ENCODE measurements around the gene KCTD16.

The KCTD16 gene

DNA sequence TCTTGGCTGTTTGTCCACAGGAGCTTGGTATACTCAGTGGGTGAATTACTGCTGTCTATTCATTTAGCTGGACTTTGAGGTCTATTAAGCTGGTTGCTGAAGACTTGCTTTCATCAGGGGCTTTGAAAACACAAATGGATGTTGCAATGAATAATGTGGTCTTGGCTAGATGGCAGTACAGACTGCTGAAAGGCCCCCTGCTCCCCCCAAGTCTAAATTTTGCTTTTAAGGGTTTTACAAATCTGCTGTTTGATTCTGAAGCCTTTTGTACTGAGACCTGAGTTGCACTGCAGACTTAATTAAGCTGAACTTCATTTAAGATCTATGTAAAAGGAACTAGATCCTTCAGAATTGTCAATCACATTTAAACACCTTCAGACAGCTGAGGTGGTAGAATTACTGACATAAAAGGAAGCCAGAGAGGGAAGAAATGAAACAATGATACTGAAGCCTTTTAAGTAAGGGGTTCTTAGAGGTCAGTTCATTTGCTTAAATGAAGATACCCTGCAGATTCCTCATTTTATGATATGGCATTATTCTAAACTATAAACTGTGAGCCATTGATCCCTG lies 37.3 kb downstream of the KCTD16 start:
- no peak for DNase-seq (ENCODE audit: low read depth in 3 of 3)

- DNase-seq (ENCODE audit: low read depth in 3 of 3) = no peak
These were observed 38.7 kb downstream of the KCTD16 start for GRCh38 chr5:144209361-144209760.

DNA sequence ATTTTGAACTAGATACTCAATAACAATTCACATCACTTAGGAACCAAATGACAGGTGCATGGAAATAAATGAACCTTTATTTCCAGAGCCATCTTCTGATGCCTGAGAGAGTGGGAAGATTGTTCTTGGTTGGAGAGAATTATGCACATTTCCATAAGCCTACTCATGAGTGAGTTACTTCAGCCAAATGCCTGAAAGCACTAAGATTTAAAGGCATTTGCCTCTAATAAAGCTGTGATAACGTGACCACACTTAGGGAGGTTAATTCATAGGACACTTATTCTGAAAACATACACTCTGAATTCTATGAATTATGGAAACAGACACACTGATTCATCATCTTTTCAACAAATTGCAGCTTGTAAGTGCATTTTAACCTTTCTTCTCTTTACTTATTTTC lies 40.0 kb downstream of the KCTD16 start:
- no peak for DNase-seq (ENCODE audit: low read depth in 3 of 3)

- DNase-seq (ENCODE audit: low read depth in 3 of 3) = no peak
These were observed 49.2 kb downstream of the KCTD16 start for GRCh38 chr5:144219869-144220268.

DNA sequence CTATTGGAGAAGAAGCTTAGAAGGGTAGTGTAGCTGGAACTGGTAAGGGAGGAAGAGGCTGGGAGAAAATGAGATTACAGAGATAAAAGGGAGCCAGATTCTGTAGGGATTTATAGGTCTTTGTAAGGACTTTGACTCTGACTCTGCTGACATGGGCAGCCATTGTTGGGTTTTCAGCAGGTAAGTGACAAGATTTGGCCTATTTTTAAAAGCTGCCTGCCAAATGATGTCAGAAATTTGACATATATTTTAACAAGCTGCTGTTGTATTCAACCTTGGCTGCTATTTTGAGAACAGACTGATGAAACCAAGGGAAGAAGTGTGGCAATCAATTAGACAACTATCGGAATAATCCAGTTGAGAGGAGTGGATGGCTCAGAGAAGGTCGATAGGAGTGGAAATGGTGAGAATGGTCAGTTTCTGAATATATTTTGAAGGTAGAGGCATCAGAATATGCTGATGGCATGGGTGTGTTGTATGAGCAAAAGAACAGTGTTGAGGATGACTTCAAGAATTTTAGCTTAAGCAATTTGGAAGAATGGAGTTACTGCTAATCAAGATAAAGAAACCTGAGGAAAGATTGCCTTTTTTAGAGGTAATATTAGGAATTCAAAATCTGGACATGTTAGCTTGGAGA lies 56.8 kb downstream of the KCTD16 start:
- DNase-seq (ENCODE audit: low read depth in 3 of 3) = no peak

DNA sequence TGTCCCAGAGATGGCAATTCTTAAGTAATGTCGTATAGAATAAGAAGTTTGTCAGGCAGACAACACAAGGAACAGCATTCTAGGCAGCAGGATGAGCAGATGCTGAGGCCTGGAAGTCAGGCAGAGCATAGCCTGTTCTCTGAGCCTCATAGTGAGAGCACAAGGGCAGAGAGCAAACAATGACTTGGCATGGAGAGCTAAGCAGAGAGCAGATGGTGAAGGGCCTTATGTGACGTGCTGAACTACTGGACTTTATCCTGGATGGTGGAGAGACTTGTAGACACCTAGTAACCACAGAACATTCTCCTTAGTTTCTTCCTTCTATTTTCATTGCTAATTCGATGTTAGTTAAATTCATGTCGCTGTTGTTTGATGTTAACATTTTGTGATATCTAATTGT lies 60.1 kb downstream of the KCTD16 start:
- no peak for DNase-seq (ENCODE audit: low read depth in 3 of 3)

DNA sequence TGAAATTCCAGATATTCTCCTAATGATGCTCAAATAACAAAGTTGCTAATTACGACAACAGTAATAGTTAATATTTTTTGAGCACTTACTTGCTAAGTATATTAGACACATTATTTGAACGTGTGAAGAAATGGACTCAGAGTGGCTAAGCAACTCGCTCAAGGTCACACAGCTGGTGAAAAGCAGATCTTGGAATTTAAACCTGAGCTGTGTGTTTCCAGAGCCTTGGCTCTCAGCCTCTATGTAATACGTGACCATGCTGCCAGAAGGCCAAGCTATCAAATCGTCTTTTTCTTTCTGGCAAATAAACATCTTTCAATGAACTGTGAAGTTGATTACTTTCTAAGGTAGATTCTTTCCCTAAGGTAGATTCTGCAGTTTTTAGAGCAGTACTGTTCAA lies 61.6 kb downstream of the KCTD16 start:
- DNase-seq (ENCODE audit: low read depth in 3 of 3) = no peak

GRCh38 chr5:144236499-144236898 lies 65.8 kb downstream of the KCTD16 start:
- DNase-seq (ENCODE audit: low read depth in 3 of 3) = no peak

- DNase-seq (ENCODE audit: low read depth in 3 of 3) = no peak
These were observed 67.2 kb downstream of the KCTD16 start for GRCh38 chr5:144237851-144238250.

DNA sequence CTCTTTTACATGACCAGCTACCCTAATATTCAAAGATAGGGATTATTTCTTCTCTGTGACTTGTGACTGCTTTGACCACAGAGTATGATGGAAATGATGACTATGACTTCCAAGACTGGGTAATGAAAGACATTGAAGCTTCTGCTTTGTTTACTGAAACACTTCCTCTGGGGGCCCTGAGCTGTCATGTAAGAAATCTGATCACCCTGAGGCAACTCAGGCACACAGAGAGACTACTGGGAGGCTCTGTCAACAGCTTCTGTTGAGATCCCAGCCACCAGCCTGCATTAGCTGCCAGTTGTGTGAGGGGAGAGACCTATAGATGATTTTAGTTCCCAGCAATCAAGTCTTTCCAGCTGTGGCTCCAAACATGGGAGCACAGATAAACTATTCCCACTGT lies 76.5 kb downstream of the KCTD16 start:
- no peak for DNase-seq (ENCODE audit: low read depth in 3 of 3)

GRCh38 chr5:144248015-144248414 lies 77.3 kb downstream of the KCTD16 start:
- DNase-seq (ENCODE audit: low read depth in 3 of 3) = no peak

GRCh38 chr5:144249755-144250464 lies 79.2 kb downstream of the KCTD16 start:
- no peak for DNase-seq (ENCODE audit: low read depth in 3 of 3)

GRCh38 chr5:144254552-144254951 lies 83.9 kb downstream of the KCTD16 start:
- DNase-seq (ENCODE audit: low read depth in 3 of 3) = no peak

DNA sequence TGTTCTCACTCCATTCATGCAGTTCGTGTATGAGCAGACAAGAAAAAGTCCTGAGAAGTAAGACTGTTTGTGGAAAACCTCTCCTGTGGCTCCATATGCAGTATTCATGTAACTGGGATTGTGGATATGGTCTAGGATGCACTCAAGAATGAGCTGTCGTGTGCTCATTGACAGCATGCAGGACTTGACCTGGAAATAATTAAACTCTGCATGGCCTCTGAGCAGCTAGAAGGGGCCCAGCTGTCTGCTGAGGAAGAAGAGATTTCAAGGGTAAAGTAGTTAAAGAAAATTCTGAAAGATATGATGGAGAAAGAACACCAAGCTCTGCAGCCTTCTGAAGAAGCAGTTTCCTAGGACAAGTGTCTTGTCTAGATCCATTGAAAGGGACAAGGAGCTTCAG lies 89.4 kb downstream of the KCTD16 start:
- DNase-seq (ENCODE audit: low read depth in 3 of 3) = no peak

- no peak for DNase-seq (ENCODE audit: low read depth in 3 of 3)
These were observed 95.1 kb downstream of the KCTD16 start for GRCh38 chr5:144265643-144266247.

DNA sequence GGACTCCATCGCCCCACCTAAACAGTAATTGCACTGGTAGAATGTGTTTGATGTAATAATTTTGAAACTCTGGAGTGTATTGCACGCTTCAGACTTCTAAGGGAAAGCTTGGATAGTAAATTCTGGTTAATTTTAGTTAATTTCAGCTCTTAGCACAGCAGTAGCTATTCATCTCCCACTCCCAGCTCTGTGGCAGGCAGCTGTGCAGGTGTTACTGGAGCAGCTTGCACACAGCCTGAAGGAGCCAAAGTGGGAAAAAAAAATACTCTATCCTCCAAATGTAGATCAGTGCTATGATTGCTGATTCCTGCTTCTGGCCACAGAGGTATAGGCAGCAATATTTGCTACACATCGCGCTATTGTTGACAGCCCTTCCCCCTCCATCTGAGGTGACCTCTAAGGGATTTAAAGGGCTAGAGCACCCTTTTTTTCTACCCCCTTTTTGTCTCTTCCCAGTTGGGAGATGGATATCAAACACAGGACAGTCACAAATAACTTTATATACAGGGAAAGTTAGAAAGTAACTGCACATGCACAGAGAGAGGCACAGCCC lies 97.4 kb downstream of the KCTD16 start:
- DNase-seq (ENCODE audit: low read depth in 3 of 3) = no peak

- DNase-seq (ENCODE audit: low read depth in 3 of 3) = no peak
These were observed 102.8 kb downstream of the KCTD16 start for GRCh38 chr5:144273232-144274027.

- DNase-seq (ENCODE audit: low read depth in 3 of 3) = no peak
These were observed 104.7 kb downstream of the KCTD16 start for GRCh38 chr5:144275329-144275728.

GRCh38 chr5:144276034-144276822 lies 105.6 kb downstream of the KCTD16 start:
- no peak for DNase-seq (ENCODE audit: low read depth in 3 of 3)

DNA sequence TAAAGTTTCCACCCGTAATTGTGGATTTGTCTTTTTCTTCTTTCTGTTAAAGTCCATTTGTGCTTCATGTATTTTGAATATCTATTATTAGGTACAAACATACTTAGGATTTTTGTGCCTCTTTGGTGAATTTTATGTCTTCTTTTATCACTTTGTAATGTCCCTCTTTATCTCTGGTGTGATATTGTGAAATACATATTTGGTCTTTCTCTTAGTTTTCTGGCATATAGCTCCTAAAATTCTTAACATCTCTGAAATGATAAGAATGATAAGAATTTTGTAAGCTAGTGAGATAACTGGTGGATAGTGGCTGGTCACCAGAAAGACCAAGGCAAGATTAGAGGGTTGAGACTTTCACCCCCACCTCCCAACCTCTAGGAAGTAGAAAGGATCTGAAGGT lies 111.1 kb downstream of the KCTD16 start:
- DNase-seq (ENCODE audit: low read depth in 3 of 3) = no peak

GRCh38 chr5:144284036-144284435 lies 113.4 kb downstream of the KCTD16 start:
- DNase-seq (ENCODE audit: low read depth in 3 of 3) = no peak

Data from stimulated activated CD4-positive, alpha-beta T cell treated with anti-CD3 and anti-CD28 coated beads, TNF-alpha, amount 100 ng/mL, for 48 hours (primary cell).